ENCODE data around the gene RCAN2. TPM values are rescaled to one million over a fixed set of nuclear protein-coding genes. Genes with fewer than 3 reads are reported as not detected.

RCAN2 gene
- total RNA-seq, 1 donor from 2014 or later = 5.8 TPM

DNA sequence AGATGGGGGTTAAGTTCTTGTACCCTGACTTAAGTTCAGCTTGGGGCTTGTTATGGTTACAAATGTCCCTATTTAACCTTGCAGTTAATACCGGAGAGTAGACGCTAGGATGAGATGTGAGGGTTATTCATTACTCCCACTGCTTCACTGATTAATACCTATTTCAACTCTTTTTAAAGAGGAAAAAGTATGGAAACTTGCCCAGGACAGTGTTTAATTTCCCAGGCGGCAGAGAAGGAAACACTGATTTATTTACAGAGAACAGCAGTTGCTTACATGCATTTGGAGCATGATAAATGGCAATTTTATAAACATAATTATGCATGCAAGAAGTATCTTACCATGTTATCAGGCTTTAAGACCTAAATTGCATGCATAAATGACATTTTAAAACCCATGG is 137.7 kb downstream of the RCAN2 start:
- H3K79me2 ChIP-seq (ENCODE audit: low read depth) = no peaks in the 10 kb centered on the region
- no peaks in the 10 kb centered on the region for H4K20me1 ChIP-seq (ENCODE audit: low read depth)
- no peak overlapping the region for H3K4me3 ChIP-seq
- H3K4me1 Mint-ChIP-seq = peaks cover 4% of the 10 kb centered on the region
- DNase-seq (ENCODE audit: low spot score) = no peak
- H3F3A ChIP-seq (ENCODE audit: low read depth) = no peaks in the 10 kb centered on the region
- H3K36me3 ChIP-seq = no peaks in the 10 kb centered on the region
- H3K27me3 ChIP-seq = no peaks in the 10 kb centered on the region
- no peak overlapping the region for H3K9ac ChIP-seq
- no peak overlapping the region for H2AFZ ChIP-seq (replicated peaks)
- no peaks in the 10 kb centered on the region for H3K27me3 Mint-ChIP-seq (ENCODE audit: insufficient read depth, low read depth)
- H3K4me1 ChIP-seq = no peaks in the 10 kb centered on the region
- no peaks in the 10 kb centered on the region for H3K9me3 ChIP-seq (ENCODE audit: low read depth)
- no peak for TF ChIP-seq EZH2phosphoT487 (IDR thresholded peaks at IDR 0.05)
- TF ChIP-seq, protein P1, sequence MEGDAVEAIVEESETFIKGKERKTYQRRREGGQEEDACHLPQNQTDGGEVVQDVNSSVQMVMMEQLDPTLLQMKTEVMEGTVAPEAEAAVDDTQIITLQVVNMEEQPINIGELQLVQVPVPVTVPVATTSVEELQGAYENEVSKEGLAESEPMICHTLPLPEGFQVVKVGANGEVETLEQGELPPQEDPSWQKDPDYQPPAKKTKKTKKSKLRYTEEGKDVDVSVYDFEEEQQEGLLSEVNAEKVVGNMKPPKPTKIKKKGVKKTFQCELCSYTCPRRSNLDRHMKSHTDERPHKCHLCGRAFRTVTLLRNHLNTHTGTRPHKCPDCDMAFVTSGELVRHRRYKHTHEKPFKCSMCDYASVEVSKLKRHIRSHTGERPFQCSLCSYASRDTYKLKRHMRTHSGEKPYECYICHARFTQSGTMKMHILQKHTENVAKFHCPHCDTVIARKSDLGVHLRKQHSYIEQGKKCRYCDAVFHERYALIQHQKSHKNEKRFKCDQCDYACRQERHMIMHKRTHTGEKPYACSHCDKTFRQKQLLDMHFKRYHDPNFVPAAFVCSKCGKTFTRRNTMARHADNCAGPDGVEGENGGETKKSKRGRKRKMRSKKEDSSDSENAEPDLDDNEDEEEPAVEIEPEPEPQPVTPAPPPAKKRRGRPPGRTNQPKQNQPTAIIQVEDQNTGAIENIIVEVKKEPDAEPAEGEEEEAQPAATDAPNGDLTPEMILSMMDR (IDR thresholded peaks at IDR 0.05) = no peak
- TF ChIP-seq EZH2 (IDR thresholded peaks at IDR 0.05) = no peak
- H3K4me3 Mint-ChIP-seq = no peak overlapping the region
- no peaks in the 10 kb centered on the region for H3K36me3 Mint-ChIP-seq
- H3K9me3 Mint-ChIP-seq = no peaks in the 10 kb centered on the region
- H3K27ac Mint-ChIP-seq = no peak overlapping the region
- H3K4me2 ChIP-seq = no peak overlapping the region
- no peak overlapping the region for H3K27ac ChIP-seq

DNA sequence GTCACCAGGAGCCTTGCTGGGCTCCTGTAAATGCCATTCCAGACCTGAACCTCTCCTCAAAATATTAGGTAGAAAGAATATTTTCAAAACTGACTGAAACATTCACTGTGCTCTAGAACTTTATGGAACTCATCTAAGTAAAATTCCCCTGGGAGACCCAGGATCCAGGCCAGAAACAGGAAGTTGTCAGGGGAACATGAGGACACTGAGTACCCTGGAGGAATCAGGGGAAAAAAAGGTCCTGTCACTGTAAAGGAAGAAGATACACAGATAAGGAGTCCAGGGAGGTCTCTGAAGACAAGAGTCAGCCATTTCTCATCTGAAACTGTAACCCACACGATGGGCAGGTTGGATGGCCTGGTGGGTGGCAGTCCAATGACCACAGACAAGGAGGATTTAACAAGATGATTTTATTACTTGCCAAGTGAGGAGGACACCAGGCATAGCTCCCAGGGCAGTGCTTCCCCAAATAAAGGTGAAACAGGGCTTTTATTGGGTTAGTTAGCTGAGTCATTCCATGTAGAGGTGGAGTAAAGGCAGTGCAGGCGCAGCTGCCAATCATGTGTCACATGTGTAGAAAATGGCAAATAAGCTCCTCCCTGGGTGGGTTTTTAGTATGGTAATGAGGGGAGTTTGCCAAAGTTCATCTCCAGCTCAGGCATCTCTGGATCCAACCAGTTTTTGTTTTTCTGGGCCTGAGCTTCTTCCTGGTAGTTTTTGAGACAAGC is 138.5 kb downstream of the RCAN2 start:
- TF ChIP-seq, protein P1 (IDR thresholded peaks at IDR 0.05) = no peak
- TF ChIP-seq EZH2phosphoT487 (IDR thresholded peaks at IDR 0.05) (no peak), EZH2 (IDR thresholded peaks at IDR 0.05) (no peak)
- Histone ChIP-seq H3K9me3 (ENCODE audit: low read depth) (no peaks in the 10 kb centered on the region), H3K4me1 (no peaks in the 10 kb centered on the region), H4K20me1 (ENCODE audit: low read depth) (no peaks in the 10 kb centered on the region), H3F3A (ENCODE audit: low read depth) (no peaks in the 10 kb centered on the region), H3K27me3 (no peaks in the 10 kb centered on the region), H3K36me3 (no peaks in the 10 kb centered on the region), H3K9ac (no peak overlapping the region), H3K27ac (no peak overlapping the region), H3K4me2 (no peak overlapping the region), H3K79me2 (ENCODE audit: low read depth) (no peaks in the 10 kb centered on the region), H2AFZ (replicated peaks) (no peak overlapping the region), H3K4me3 (no peak overlapping the region)
- DNase-seq (ENCODE audit: low spot score) = no peak
- Mint-ChIP-seq H3K4me3 (no peak overlapping the region), H3K4me1 (peaks cover 4% of the 10 kb centered on the region), H3K27me3 (ENCODE audit: insufficient read depth, low read depth) (no peaks in the 10 kb centered on the region), H3K9me3 (no peaks in the 10 kb centered on the region), H3K36me3 (no peaks in the 10 kb centered on the region), H3K27ac (no peak overlapping the region)

DNA sequence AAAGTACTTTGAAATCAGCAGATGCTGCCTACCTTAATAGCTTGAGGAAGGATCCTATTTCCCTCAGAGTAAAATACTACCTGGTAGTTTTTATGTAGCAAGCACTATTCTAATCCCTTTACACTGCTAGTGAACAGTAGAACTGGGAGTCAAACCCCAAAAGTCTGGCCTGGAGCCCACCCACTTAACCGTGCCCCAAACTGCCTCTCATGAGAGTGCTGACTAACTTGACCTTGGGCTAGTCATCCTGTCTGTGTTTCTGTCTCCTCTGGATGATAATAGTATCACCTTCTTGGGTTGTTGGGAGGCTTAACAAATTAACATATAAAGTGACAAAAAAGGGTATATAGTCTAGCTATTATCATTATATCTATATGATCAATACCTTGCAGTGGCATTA is 140.5 kb downstream of the RCAN2 start:
- Histone ChIP-seq H3K4me2 (no peak overlapping the region), H3K36me3 (no peaks in the 10 kb centered on the region), H3K9ac (no peak overlapping the region), H2AFZ (replicated peaks) (no peak overlapping the region), H3K79me2 (ENCODE audit: low read depth) (no peaks in the 10 kb centered on the region), H3K4me1 (no peaks in the 10 kb centered on the region), H4K20me1 (ENCODE audit: low read depth) (no peaks in the 10 kb centered on the region), H3K9me3 (ENCODE audit: low read depth) (no peaks in the 10 kb centered on the region), H3F3A (ENCODE audit: low read depth) (no peaks in the 10 kb centered on the region), H3K4me3 (no peak overlapping the region), H3K27ac (no peak overlapping the region), H3K27me3 (no peaks in the 10 kb centered on the region)
- H3K27me3 Mint-ChIP-seq (ENCODE audit: insufficient read depth, low read depth) = no peaks in the 10 kb centered on the region
- no peak overlapping the region for H3K4me3 Mint-ChIP-seq
- no peak overlapping the region for H3K27ac Mint-ChIP-seq
- H3K9me3 Mint-ChIP-seq = no peaks in the 10 kb centered on the region
- no peaks in the 10 kb centered on the region for H3K36me3 Mint-ChIP-seq
- TF ChIP-seq EZH2phosphoT487 (IDR thresholded peaks at IDR 0.05) = no peak
- no peak for TF ChIP-seq EZH2 (IDR thresholded peaks at IDR 0.05)
- TF ChIP-seq, protein P1 (IDR thresholded peaks at IDR 0.05) = no peak
- no peak for DNase-seq (ENCODE audit: low spot score)
- peaks cover 4% of the 10 kb centered on the region for H3K4me1 Mint-ChIP-seq
